ENCODE results near the gene IL17RC.

- TF ChIP-seq POLR2A (IDR thresholded peaks at IDR 0.05; ENCODE audit: low read depth, low read length) (no peak), SMC3 (IDR thresholded peaks at IDR 0.05; ENCODE audit: low read depth, low read length) (no peak), CTCF (conservative IDR thresholded peaks at IDR 0.05; ENCODE audit: low read depth, low read length) (no peak), MXI1 (IDR thresholded peaks at IDR 0.05; ENCODE audit: borderline replicate concordance, low read depth, low read length) (no peak), RAD21 (IDR thresholded peaks at IDR 0.05; ENCODE audit: low read length) (no peak), CEBPB (IDR thresholded peaks at IDR 0.05; ENCODE audit: low read depth, low read length) (no peak)
Measured at GRCh38 chr3:9938966-9939365, 22.1 kb downstream of the IL17RC start.
